GM18867 (cell line): ENCODE results near the gene ATXN8OS.
"Not testable (repeated sequence)": the region's sequence is repeated elsewhere in the genome, so short reads cannot be mapped to it uniquely, and the experiment has no call there.

Experiments
- ATAC-seq: cut with Tn5 transposase; IDR thresholded peaks from one replicate; pipeline ENCODE4 v1.9.1; 2021; ENCODE audit warnings: mild to moderate bottlenecking, moderate library complexity; ENCODE audit not compliant: unreplicated experiment

The ATXN8OS gene

GRCh38 chr13:70107498-70108281 is at the start of gene ATXN8OS:
Gene ATXN8OS, plus strand, starts transcription at chr13:70107826.
- no peak for ATAC-seq

DNA sequence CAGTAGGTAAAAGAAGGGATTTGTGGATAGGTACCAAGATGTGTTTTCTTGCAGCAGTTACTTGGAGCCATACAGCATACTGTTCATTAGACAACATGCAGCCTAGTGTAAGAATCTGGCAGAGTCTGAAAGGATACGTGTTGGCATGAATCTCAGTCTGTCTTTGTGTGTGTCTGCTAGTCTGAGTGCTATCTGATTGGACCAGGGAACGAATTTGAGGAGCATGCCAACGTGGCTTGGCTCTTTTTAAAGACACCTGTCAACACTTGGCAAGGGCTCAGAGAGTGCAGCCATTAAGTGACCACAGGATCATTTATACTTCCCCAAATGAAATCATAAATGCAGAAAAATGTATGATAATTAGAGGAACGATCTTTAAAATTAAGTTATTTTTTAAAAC is 27.6 kb upstream of the ATXN8OS start:
- ATAC-seq = no peak

DNA sequence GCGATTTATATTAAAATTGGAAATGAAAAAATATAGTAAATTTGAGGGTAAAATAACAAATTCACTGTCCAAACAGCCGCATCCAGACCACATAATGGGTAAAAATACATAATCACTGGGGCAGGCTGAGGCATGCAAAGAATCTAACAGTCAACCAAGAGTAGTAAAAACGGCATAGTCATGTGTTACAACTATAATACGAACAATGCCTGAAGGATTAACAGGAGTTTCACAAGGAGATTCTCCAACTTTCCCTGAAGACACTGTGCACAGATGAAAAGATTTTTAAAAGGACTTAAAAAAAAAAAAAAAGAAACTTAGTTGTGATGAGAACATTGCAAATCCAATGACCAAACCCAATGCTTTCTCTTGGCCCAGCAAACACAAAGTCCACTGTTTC is 20.4 kb upstream of the ATXN8OS start:
- ATAC-seq = no peak

DNA sequence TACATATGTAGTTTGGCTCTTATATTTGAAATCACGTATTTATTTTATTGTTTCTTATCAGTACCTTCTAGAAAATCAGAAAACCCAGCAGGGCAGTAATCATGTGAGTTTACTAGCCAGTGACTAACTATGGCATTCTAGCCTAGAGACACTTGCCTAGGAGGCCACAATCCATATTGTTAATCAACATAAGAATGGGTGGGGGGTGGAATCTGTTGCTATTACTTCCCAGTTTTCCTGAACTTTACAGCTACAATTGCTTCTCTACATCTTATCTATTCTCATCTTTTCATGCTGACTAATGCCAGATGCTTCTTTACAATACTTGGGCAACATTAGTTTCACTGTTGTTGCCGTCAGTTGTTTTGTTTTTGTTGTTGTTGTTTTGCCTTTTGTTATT is 18.7 kb upstream of the ATXN8OS start:
- ATAC-seq = no peak

GRCh38 chr13:70090036-70090723 is 17.4 kb upstream of the ATXN8OS start:
- peak; percentile 49 for ATAC-seq

DNA sequence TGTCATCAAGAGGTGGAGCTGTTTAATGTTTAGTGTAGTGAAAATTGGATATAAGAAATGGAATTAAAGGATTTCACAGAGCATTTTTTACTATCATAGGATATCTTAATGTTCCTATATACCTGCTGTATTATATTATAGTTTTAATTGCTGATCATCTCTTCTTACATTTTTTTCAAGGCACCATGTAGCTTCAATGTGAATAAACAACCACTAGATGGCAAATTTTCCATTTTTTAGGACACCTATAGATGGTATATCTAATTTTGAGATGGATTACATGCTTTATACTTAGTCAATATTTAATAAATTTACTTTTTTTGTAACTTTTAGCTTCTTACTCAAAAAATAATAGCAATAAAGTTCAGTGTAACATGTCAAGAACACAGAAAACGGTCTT is 9.0 kb upstream of the ATXN8OS start:
- ATAC-seq = no peak

- ATAC-seq = no peak
Measured at GRCh38 chr13:70104481-70104880, 3.1 kb upstream of the ATXN8OS start.

- no peak for ATAC-seq
Measured at GRCh38 chr13:70107125-70107497, 515 bp upstream of the ATXN8OS start.

DNA sequence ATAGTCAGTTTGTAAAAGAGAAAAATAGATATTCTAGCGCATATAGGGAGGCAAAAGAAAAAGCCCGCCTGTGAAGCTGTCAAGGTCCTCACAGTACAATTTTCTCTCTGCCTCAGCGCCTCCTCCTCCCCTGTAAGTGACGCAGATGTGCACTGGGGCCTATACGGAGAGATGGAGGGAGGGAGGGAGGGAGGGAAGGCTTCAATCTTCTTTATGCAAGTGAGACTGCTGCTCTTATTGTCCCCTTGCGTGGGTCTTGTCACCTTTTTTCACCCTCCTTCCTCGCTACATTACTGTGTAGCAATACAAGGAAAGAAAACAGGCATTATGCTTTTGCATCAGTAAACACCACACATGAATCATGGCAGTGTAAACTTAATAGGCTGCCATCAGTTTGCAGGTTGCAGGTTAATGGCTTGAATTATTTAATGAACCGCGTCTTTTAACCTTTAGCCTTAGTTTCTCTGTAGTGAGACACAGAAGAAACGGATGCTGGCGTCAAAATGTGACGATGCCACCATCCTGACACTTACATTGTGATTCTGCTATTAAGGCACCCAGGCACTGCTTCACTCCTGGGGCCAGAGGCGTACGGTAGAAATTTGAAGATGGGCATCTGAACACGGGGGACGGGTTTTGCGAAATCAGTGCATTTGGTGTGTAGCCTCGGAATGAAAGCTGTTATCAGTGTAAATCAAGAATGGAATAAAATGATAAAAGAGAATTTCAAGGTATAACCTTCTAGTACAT is 905 bp downstream of the ATXN8OS start, which contains the start of gene KLHL1:
TSS of gene KLHL1 (minus strand) at position 97 of the 750 bp plus-strand sequence. CDS start 753 bp downstream, outside the sequence.
- no peak for ATAC-seq

- no peak for ATAC-seq
Measured at GRCh38 chr13:70117338-70117905, 9.8 kb downstream of the ATXN8OS start.

DNA sequence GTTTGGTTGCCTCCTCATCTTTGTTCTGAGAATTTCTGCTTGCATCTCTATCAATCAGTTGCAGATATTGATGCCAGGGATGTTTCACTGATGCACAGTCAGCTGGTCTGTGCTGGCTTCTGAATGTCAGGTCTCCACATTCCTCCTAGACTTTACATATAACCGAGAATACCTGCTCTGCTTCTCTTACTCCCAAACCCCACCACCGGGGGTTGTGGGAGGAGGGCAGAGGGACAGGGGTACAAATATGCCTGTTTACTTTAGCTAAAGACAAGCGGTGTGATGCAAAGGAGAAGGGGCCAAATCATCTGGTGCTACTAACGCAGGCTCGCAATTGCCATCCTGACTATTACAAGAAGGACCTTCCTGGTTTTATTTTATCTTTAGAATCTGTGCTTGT is 18.1 kb downstream of the ATXN8OS start:
- ATAC-seq = no peak

- ATAC-seq = no peak
Measured at GRCh38 chr13:70128098-70128497, 20.5 kb downstream of the ATXN8OS start.

- not testable (repeated sequence) for ATAC-seq
Measured at GRCh38 chr13:70142658-70143057, 35.0 kb downstream of the ATXN8OS start.

- no peak for ATAC-seq
Measured at GRCh38 chr13:70162141-70162540, 54.5 kb downstream of the ATXN8OS start.

DNA sequence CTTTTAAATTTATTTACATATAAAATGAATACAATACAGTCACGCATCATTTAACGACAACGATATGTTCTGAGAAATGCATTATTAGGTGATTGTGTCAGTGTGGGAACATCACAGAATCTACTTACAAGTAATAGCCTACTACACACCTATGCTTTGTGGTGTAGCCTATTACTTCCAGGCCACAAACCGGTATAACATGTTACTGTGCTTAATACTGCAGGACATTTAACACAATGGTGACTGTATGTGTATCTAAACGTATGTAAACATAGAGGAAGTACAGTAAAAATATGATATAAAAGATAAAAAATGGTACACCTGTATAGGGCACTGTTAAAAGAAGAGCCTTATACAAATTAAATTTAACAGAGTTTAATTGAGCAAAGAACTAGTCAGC is 63.1 kb downstream of the ATXN8OS start:
- no peak for ATAC-seq

DNA sequence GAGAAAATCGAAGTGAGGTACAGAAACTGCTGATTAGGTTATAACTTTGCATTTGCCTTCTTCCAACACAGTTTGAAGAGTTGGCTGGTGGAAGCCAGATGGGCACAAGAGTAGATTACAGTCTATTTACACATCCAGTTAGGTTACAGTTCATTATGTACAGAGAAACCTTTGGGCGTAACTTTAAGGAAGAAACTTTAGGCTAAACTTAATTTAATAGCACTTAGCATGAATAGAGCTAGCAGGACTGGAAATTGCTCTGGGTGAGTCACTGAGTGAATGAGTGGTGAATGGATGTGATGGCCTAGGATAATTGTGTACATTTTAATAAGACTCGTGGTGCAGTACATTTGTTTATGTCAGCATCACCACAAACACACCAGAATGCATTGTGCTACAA is 63.5 kb downstream of the ATXN8OS start:
- no peak for ATAC-seq

GRCh38 chr13:70172946-70173597 is 65.4 kb downstream of the ATXN8OS start:
- no peak for ATAC-seq

GRCh38 chr13:70173598-70173959 is 66.0 kb downstream of the ATXN8OS start:
- no peak for ATAC-seq

DNA sequence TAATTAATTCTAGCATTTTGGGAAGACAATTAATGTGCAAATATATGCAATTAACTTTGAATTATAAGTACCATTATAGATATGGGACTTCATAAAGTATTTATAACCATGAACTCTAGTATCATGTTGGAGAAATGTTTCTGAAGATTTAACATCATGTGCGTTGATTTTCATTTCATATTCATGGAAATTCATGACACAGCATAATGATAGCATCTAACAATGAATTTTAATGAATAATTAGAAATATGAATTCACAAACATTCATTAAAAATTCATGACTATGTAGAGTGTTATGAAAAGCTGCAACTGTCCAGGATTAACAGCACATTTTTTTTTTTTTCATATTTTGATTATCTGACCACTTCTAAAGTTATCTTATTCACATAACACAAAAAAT is 70.7 kb downstream of the ATXN8OS start:
- ATAC-seq = no peak
